CD14-positive monocyte (primary cell): ENCODE results near the gene COMMD1. TPM values are rescaled to one million over a fixed set of nuclear protein-coding genes. Genes with fewer than 3 reads are reported as not detected.

Source experiments
- DNase-seq, 3 donors: peaks; one replicate each; pipeline ENCODE4 v3.0.0-alpha.2; 2011 to 2022
- H2AFZ ChIP-seq: 2 replicates; pipeline ENCODE4 v1.6.0; 2012; ENCODE audit warnings: mild to moderate bottlenecking, low read depth, low read length, inconsistent platforms; ENCODE audit not compliant: insufficient read depth, poor library complexity, severe bottlenecking
- H3K27ac ChIP-seq, 2 donors: 1 replicate in 1 of 2; 2 replicates in 1 of 2; pipeline ENCODE4 v1.5.1; 2012 to 2013; ENCODE audit warnings: low read length in 2 of 2, control low read depth in 1 of 2, inconsistent platforms in 1 of 2, low read depth in 1 of 2, mild to moderate bottlenecking in 1 of 2
- H3K27me3 ChIP-seq, 2 donors: one replicate each; pipeline versions ENCODE4 v1.6.0 to v1.6.1; 2011 to 2013; ENCODE audit warnings: low read length in 2 of 2; ENCODE audit not compliant: control insufficient read depth in 2 of 2, insufficient read depth in 2 of 2
- H3K36me3 ChIP-seq, 2 donors: replicated peaks in 1 of 2; 1 replicate in 1 of 2; 2 replicates in 1 of 2; pipeline versions ENCODE4 v1.5.1 to v1.6.1; 2012 to 2013; ENCODE audit warnings: low read length in 2 of 2, control low read depth in 1 of 2, inconsistent platforms in 1 of 2, mild to moderate bottlenecking in 1 of 2; ENCODE audit not compliant: insufficient read depth in 2 of 2, control insufficient read depth in 1 of 2
- H3K4me1 ChIP-seq, 2 donors: 1 replicate in 1 of 2; 2 replicates in 1 of 2; pipeline versions ENCODE4 v1.5.1 to v1.6.1; 2012 to 2013; ENCODE audit warnings: low read length in 2 of 2, control low read depth in 1 of 2, inconsistent platforms in 1 of 2, mild to moderate bottlenecking in 1 of 2, moderate library complexity in 1 of 2; ENCODE audit not compliant: insufficient read depth in 2 of 2, control insufficient read depth in 1 of 2
- H3K4me2 ChIP-seq: replicated peaks from 2 replicates; pipeline ENCODE3; 2012; ENCODE audit warnings: low read length, moderate library complexity, mild to moderate bottlenecking; ENCODE audit not compliant: poor library complexity, severe bottlenecking; ENCODE audit errors: extremely low read depth
- H3K4me3 ChIP-seq, 3 experiments: fragments of 200-600 bp in 1 of 3; sonication (generic) in 1 of 3; replicated peaks in 1 of 3; 1 replicate in 2 of 3; 2 replicates in 1 of 3; pipeline ENCODE4 v1.5.1; 2011 to 2013; ENCODE audit warnings: low read length in 3 of 3, mild to moderate bottlenecking in 3 of 3, control low read depth in 2 of 3, low read depth in 2 of 3, inconsistent platforms in 1 of 3, moderate library complexity in 1 of 3
- H3K79me2 ChIP-seq: 2 replicates; pipeline ENCODE4 v1.6.0; 2012; ENCODE audit warnings: mild to moderate bottlenecking, control low read depth, inconsistent platforms, low read length, moderate library complexity; ENCODE audit not compliant: insufficient read depth
- H3K9ac ChIP-seq: 2 replicates; pipeline ENCODE4 v1.6.0; 2017; ENCODE audit warnings: low read length, mild to moderate bottlenecking; ENCODE audit not compliant: insufficient read depth, poor library complexity, severe bottlenecking
- H3K9me3 ChIP-seq, 2 donors: replicated peaks in 1 of 2; 1 replicate in 1 of 2; 2 replicates in 1 of 2; pipeline versions ENCODE4 v1.5.1 to v1.6.1; 2012 to 2013; ENCODE audit warnings: low read length in 2 of 2, control low read depth in 1 of 2; ENCODE audit not compliant: control insufficient read depth in 1 of 2, insufficient read depth in 1 of 2
- H4K20me1 ChIP-seq: 2 replicates; pipeline ENCODE4 v1.6.0; 2012; ENCODE audit warnings: mild to moderate bottlenecking, low read length, control low read depth, moderate library complexity; ENCODE audit not compliant: insufficient read depth
- H3K27ac Mint-ChIP-seq, 7 donors: one replicate each; pipeline ENCODE4 v1.8.0; 2020; ENCODE audit warnings: mild to moderate bottlenecking in 7 of 7, mixed read lengths in 7 of 7, moderate library complexity in 6 of 7, inconsistent platforms in 2 of 7
- H3K27me3 Mint-ChIP-seq, 3 donors: one replicate each; pipeline ENCODE4 v1.8.0; 2021 to 2022; ENCODE audit warnings: low read depth in 3 of 3, mild to moderate bottlenecking in 3 of 3, mixed read lengths in 3 of 3, moderate library complexity in 3 of 3, inconsistent platforms in 1 of 3
- H3K36me3 Mint-ChIP-seq, 2 donors: one replicate each; pipeline ENCODE4 v1.8.0; 2020; ENCODE audit warnings: mixed read lengths in 2 of 2, inconsistent platforms in 1 of 2, mild to moderate bottlenecking in 1 of 2
- H3K4me1 Mint-ChIP-seq: one replicate; pipeline ENCODE4 v1.8.0; 2020; ENCODE audit warnings: mild to moderate bottlenecking, mixed read lengths
- H3K4me3 Mint-ChIP-seq, 2 donors: one replicate each; pipeline ENCODE4 v1.8.0; 2020; ENCODE audit warnings: mild to moderate bottlenecking in 2 of 2, mixed read lengths in 2 of 2, moderate library complexity in 1 of 2
- H3K9me3 Mint-ChIP-seq, 7 donors: one replicate each; pipeline ENCODE4 v1.8.0; 2020 to 2022; ENCODE audit warnings: mixed read lengths in 7 of 7, mild to moderate bottlenecking in 6 of 7, moderate library complexity in 6 of 7, inconsistent platforms in 2 of 7
- CTCF ChIP-seq: fragments of 200-600 bp; IDR thresholded peaks from one replicate; pipeline ENCODE4 v1.8.0; 2022; ENCODE audit warnings: antibody characterized with exemption, mild to moderate bottlenecking
- WGBS: methylation state at CpG from one replicate; pipeline ENCODE4 v1.1.5; 2013; ENCODE audit warnings: missing lambda C conversion rate; ENCODE audit not compliant: insufficient coverage; 5-methylcytosine and 5-hydroxymethylcytosine counted together
- intact Hi-C, 2 donors: fragments of 100-400 bp; cut with micrococcal nuclease; formaldehyde crosslinking; loops; one replicate each; pipeline versions ENCODE4 v1.15.0 to v1.15.1; 2023
- polyA plus RNA-seq, 3 donors: library from polyadenylated mRNA; depleted of rRNA in 1 of 3; unstranded in 2 of 3; stranded (reverse) in 1 of 3; fragments of 300-500 nt in 2 of 3; fragments of >200 nt in 1 of 3; fragmentation: Illumina TruSeq in 2 of 3; gene quantifications; 1 replicate in 2 of 3; 2 replicates in 1 of 3; pipeline ENCODE4 v1.2.3, GENCODE V29; 2012 to 2021

Gene COMMD1
- polyA plus RNA-seq, 3 donors: 25.2 to 82.1 (median 70.7) TPM

DNA sequence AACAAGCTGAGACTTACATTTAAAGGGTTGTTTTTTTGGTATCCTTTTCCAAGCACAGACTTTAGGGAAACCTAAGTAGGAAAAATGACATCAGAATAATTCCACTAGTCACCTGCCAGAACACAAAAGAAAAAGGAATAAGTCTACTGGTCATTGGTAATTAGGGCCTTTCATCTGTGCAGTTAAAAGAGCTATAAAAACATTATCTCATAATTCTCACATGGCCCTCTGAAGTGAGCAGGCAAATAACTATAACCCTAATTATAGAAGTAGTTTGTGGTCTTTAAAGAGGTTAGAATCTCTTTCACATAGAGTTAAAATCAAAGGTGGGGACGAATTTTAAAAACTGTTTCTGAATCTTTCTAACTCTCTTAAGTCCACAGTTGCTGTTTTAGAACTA is 179.3 kb downstream of the COMMD1 start:
- WGBS: no CpG with 5 or more reads among the region's 1 CpG
- Mint-ChIP-seq H3K4me1 (peaks cover 10% of the 10 kb centered on the region), H3K27ac (no peak overlapping the region), H3K36me3 (peaks cover 1 to 3% of the 10 kb centered on the region in 2 donors), H3K27me3 (no peaks in the 10 kb centered on the region), H3K9me3 (peaks cover 0 to 3% (median 0%) of the 10 kb centered on the region in 7 donors), H3K4me3 (no peak overlapping the region)
- Histone ChIP-seq H4K20me1 (no peaks in the 10 kb centered on the region), H2AFZ (no peak overlapping the region), H3K27ac (no peak overlapping the region), H3K27me3 (no peaks in the 10 kb centered on the region), H3K36me3 (no peaks in the 10 kb centered on the region), H3K4me1 (no peaks in the 10 kb centered on the region), H3K79me2 (no peaks in the 10 kb centered on the region), H3K4me2 (no peak overlapping the region), H3K9ac (no peak overlapping the region), H3K4me3 (no peak overlapping the region), H3K9me3 (no peaks in the 10 kb centered on the region)
- no peak for DNase-seq
- no peak for TF ChIP-seq CTCF
- intact Hi-C loops: no loop called here

DNA sequence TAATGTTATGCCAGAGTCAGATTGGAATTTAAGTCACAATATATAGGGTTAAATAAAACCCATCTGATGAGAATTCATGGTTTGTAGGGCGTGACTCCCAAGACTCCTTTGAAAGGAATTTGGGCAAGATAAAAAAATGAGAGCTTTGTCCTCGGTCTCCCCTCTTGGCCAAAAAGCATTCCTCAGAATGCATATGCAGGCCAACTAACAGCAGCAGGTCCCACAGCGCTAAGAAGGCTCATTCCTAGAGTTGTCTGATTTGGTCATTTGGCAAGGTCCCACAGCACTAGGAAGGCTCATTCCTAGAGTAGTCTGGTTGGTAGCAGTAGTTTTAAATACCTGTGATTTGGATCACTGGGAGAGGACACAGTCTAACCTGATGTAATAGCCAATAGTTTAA is 184.2 kb downstream of the COMMD1 start:
- H3K4me3 ChIP-seq: no peak overlapping the region
- Mint-ChIP-seq H3K27ac (no peak overlapping the region), H3K36me3 (peaks cover 3 to 4% of the 10 kb centered on the region in 2 donors), H3K4me1 (peaks cover 9% of the 10 kb centered on the region), H3K4me3 (no peak overlapping the region), H3K9me3 (peaks cover 0 to 14% (median 0%) of the 10 kb centered on the region in 7 donors), H3K27me3 (no peaks in the 10 kb centered on the region)
- H4K20me1 ChIP-seq: no peaks in the 10 kb centered on the region
- no peaks in the 10 kb centered on the region for H3K4me1 ChIP-seq
- H3K36me3 ChIP-seq: no peaks in the 10 kb centered on the region
- no peak overlapping the region for H3K27ac ChIP-seq
- 100% methylated on average over 1 of the region's 3 CpGs for WGBS
- no peak overlapping the region for H3K9ac ChIP-seq
- no peak for DNase-seq
- TF ChIP-seq CTCF: no peak
- no peak overlapping the region for H2AFZ ChIP-seq
- H3K27me3 ChIP-seq: no peaks in the 10 kb centered on the region
- H3K79me2 ChIP-seq: no peaks in the 10 kb centered on the region
- peaks cover 0 to 5% of the 10 kb centered on the region in 2 donors for H3K9me3 ChIP-seq
- intact Hi-C loops: no loop called here
- no peak overlapping the region for H3K4me2 ChIP-seq
